ENCODE results near the gene PADI2.

- TF ChIP-seq POLR2AphosphoS5 (IDR thresholded peaks at IDR 0.05; ENCODE audit: borderline replicate concordance, low read depth, low read length) (no peak), EZH2 (IDR thresholded peaks at IDR 0.05) (no peak)
These were observed 25.3 kb downstream of the PADI2 start for GRCh38 chr1:17093822-17094393.
